ENCODE results near the gene NUP85. TPM values are rescaled to one million over a fixed set of nuclear protein-coding genes. Genes with fewer than 3 reads are reported as not detected.

The NUP85 gene
- total and polyA plus RNA-seq, 2 experiments from 2014 or later: 59.4 to 114 TPM

GRCh38 chr17:75228305-75228704, 22.8 kb downstream of the NUP85 start:
- Histone ChIP-seq H3K27ac (ENCODE audit: low read depth) (no peak overlapping the region), H4K20me1 (replicated peaks; ENCODE audit: insufficient read depth) (peaks cover 3% of the 10 kb centered on the region), H3K4me3 (no peak overlapping the region), H3K9me2 (ENCODE audit: insufficient read depth) (no peaks in the 10 kb centered on the region), H3K4me1 (ENCODE audit: insufficient read depth) (no peaks in the 10 kb centered on the region), H3K4me2 (no peak overlapping the region), H3K79me2 (replicated peaks; ENCODE audit: insufficient read depth) (no peaks in the 10 kb centered on the region), H2AFZ (no peak overlapping the region), H3K36me3 (ENCODE audit: insufficient read depth) (peaks cover 34% of the 10 kb centered on the region), H3F3A (replicated peaks; ENCODE audit: low read depth) (peaks cover 13% of the 10 kb centered on the region; the same call in 1 of the 2 replicates), H3K27me3 (ENCODE audit: insufficient read depth) (no peaks in the 10 kb centered on the region)
- ATAC-seq (no peak), DNase-seq (ENCODE audit: low spot score) (no peak)
- Mint-ChIP-seq H3K4me1 (no peaks in the 10 kb centered on the region), H3K27me3 (ENCODE audit: insufficient read depth, low read depth, poor library complexity) (peaks cover 4% of the 10 kb centered on the region), H3K4me3 (no peak overlapping the region), H3K9me3 (no peaks in the 10 kb centered on the region), H3K27ac (no peak overlapping the region), H3K36me3 (ENCODE audit: low read depth) (peaks cover 82% of the 10 kb centered on the region)
- no peak for TF ChIP-seq ZNF462 (CRISPR knock-in tag; IDR thresholded peaks at IDR 0.05)
- TF ChIP-seq EZH2phosphoT487 (IDR thresholded peaks at IDR 0.05; ENCODE audit: unreplicated experiment): no peak
- no peak for TF ChIP-seq JUNB (IDR thresholded peaks at IDR 0.05; ENCODE audit: unreplicated experiment)
- TF ChIP-seq NANOG (IDR thresholded peaks at IDR 0.05; ENCODE audit: borderline replicate concordance): no peak
- TF ChIP-seq CTCF (conservative IDR thresholded peaks at IDR 0.05; ENCODE audit: low read depth in 2 of 2): no peak
- TF ChIP-seq STAT1 (IDR thresholded peaks at IDR 0.05; ENCODE audit: unreplicated experiment): no peak
- TF ChIP-seq ETS1 (IDR thresholded peaks at IDR 0.05): no peak
- no peak for TF ChIP-seq ZNF331 (CRISPR knock-in tag; IDR thresholded peaks at IDR 0.05; ENCODE audit: low read depth)
- TF ChIP-seq ZNF114 (CRISPR knock-in tag; IDR thresholded peaks at IDR 0.05): no peak
- TF ChIP-seq CREB1 (CRISPR knock-in tag; IDR thresholded peaks at IDR 0.05; ENCODE audit: low read depth): no peak
- TF ChIP-seq REST (IDR thresholded peaks at IDR 0.05; ENCODE audit: unreplicated experiment): no peak
- no peak for TF ChIP-seq EZH2 (IDR thresholded peaks at IDR 0.05; ENCODE audit: low read depth, unreplicated experiment)
- TF ChIP-seq POLR2AphosphoS5 (IDR thresholded peaks at IDR 0.05; ENCODE audit: low read depth): no peak

All from GM23338 (cell line).